ENCODE measurements around the gene TCERG1L.

The TCERG1L gene

GRCh38 chr10:131274133-131274880 is 37.2 kb downstream of the TCERG1L start:
- in situ Hi-C loops (cut with MboI; ENCODE audit: low sequenced_read_pairs, unreplicated experiment): no loop called here
- TF ChIP-seq CTCF (IDR thresholded peaks at IDR 0.05; ENCODE audit: borderline replicate concordance, control extremely low read depth, extremely low read depth, insufficient read depth, missing control alignments): no peak

GRCh38 chr10:131273476-131273875 is 38.0 kb downstream of the TCERG1L start:
- no peak for TF ChIP-seq CTCF (IDR thresholded peaks at IDR 0.05; ENCODE audit: borderline replicate concordance, control extremely low read depth, extremely low read depth, insufficient read depth, missing control alignments)
- no peak for DNase-seq (ENCODE audit: low spot score)
- in situ Hi-C loops (cut with MboI; ENCODE audit: low sequenced_read_pairs, unreplicated experiment): no loop called here

More at GRCh38 chr10:131274133-131274880, 37.2 kb downstream of the TCERG1L start:
- DNase-seq (ENCODE audit: low spot score): no peak

- in situ Hi-C loops (cut with MboI; ENCODE audit: low sequenced_read_pairs, unreplicated experiment): no loop called here
- no peak for DNase-seq (ENCODE audit: low spot score)
- no peak for TF ChIP-seq CTCF (IDR thresholded peaks at IDR 0.05; ENCODE audit: borderline replicate concordance, control extremely low read depth, extremely low read depth, insufficient read depth, missing control alignments)
Measured at GRCh38 chr10:131272897-131273451, 38.5 kb downstream of the TCERG1L start.

- no peak for TF ChIP-seq CTCF (IDR thresholded peaks at IDR 0.05; ENCODE audit: borderline replicate concordance, control extremely low read depth, extremely low read depth, insufficient read depth, missing control alignments)
- in situ Hi-C loops (cut with MboI; ENCODE audit: low sequenced_read_pairs, unreplicated experiment): no loop called here
- no peak for DNase-seq (ENCODE audit: low spot score)
Measured at GRCh38 chr10:131271966-131272365, 39.6 kb downstream of the TCERG1L start.

- TF ChIP-seq CTCF (IDR thresholded peaks at IDR 0.05; ENCODE audit: borderline replicate concordance, control extremely low read depth, extremely low read depth, insufficient read depth, missing control alignments): no peak
- in situ Hi-C loops (cut with MboI; ENCODE audit: low sequenced_read_pairs, unreplicated experiment): no loop called here
- no peak for DNase-seq (ENCODE audit: low spot score)
Measured at GRCh38 chr10:131271195-131271880, 40.2 kb downstream of the TCERG1L start.

- in situ Hi-C loops (cut with MboI; ENCODE audit: low sequenced_read_pairs, unreplicated experiment): no loop called here
- TF ChIP-seq CTCF (IDR thresholded peaks at IDR 0.05; ENCODE audit: borderline replicate concordance, control extremely low read depth, extremely low read depth, insufficient read depth, missing control alignments): no peak
- no peak for DNase-seq (ENCODE audit: low spot score)
Measured at GRCh38 chr10:131270461-131271190, 40.9 kb downstream of the TCERG1L start.

All from GM13976 (cell line).